Measurements from ENCODE around the gene SLC39A9.
"Not testable (repeated sequence)": the region's sequence is repeated elsewhere in the genome, so short reads cannot be mapped to it uniquely, and the experiment has no call there.

DNA sequence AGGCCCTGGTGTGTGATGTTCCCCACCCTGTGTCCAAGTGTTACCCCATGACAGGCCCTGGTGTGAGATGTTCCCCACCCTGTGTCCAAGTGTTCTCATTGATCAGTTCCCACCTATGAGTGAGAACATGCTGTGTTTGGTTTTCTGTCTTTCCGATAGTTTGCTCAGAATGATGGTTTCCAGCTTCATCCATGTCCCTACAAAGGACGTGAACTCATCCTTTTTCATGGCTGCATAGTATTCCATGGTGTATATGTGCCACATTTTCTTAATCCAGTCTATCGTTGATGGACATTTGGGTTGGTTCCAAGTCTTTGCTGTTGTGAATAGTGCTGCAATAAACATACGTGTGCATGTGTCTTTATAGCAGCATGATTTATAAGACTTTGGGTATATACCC is 17.6 kb downstream of the SLC39A9 start:
- not testable (repeated sequence) for TF ChIP-seq POLR2A, POLR2AphosphoS5 (IDR thresholded peaks at IDR 0.05)
- TF ChIP-seq, protein P1, sequence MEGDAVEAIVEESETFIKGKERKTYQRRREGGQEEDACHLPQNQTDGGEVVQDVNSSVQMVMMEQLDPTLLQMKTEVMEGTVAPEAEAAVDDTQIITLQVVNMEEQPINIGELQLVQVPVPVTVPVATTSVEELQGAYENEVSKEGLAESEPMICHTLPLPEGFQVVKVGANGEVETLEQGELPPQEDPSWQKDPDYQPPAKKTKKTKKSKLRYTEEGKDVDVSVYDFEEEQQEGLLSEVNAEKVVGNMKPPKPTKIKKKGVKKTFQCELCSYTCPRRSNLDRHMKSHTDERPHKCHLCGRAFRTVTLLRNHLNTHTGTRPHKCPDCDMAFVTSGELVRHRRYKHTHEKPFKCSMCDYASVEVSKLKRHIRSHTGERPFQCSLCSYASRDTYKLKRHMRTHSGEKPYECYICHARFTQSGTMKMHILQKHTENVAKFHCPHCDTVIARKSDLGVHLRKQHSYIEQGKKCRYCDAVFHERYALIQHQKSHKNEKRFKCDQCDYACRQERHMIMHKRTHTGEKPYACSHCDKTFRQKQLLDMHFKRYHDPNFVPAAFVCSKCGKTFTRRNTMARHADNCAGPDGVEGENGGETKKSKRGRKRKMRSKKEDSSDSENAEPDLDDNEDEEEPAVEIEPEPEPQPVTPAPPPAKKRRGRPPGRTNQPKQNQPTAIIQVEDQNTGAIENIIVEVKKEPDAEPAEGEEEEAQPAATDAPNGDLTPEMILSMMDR (IDR thresholded peaks at IDR 0.05 in 8 of 11, conservative IDR thresholded peaks at IDR 0.05 in 3 of 11): not testable (repeated sequence)
